Choroid plexus epithelial cell (primary cell): ENCODE data around the gene NPL.

Experiments
- DNase-seq: peaks from one replicate; pipeline ENCODE4 v3.0.0-alpha.2; 2010; ENCODE audit warnings: low read depth
- H3K4me3 ChIP-seq: 2 replicates; pipeline ENCODE4 v1.5.1; 2011; ENCODE audit warnings: low read depth, mild to moderate bottlenecking, control low read depth, low read length, moderate library complexity
- TF ChIP-seq, protein P1 (sequence below): conservative IDR thresholded peaks from 2 replicates; pipeline ENCODE4 v1.5.1; 2011; ENCODE audit warnings: low read depth, mild to moderate bottlenecking, control low read depth, inconsistent platforms, low read length, moderate library complexity

The NPL gene

DNA sequence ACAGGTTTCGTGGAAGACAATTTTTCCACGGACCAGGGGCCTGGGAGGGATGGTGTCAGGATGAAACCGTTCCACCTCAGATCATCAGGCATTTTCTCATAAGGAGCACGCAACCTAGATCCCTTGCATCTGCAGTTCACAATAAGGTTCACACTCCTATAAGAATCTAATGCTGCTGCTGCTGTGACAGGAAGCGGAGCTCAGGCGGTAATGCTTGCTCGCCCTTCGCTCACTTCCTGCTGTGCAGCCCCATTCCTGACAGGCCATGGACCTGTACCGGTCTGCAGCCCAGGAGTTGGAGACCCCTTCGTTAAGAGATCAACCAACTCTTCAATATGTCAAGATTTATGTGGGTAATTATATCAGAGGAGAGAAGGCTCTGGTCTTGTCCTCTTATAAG lies 46.2 kb downstream of the NPL start:
- TF ChIP-seq, protein P1, sequence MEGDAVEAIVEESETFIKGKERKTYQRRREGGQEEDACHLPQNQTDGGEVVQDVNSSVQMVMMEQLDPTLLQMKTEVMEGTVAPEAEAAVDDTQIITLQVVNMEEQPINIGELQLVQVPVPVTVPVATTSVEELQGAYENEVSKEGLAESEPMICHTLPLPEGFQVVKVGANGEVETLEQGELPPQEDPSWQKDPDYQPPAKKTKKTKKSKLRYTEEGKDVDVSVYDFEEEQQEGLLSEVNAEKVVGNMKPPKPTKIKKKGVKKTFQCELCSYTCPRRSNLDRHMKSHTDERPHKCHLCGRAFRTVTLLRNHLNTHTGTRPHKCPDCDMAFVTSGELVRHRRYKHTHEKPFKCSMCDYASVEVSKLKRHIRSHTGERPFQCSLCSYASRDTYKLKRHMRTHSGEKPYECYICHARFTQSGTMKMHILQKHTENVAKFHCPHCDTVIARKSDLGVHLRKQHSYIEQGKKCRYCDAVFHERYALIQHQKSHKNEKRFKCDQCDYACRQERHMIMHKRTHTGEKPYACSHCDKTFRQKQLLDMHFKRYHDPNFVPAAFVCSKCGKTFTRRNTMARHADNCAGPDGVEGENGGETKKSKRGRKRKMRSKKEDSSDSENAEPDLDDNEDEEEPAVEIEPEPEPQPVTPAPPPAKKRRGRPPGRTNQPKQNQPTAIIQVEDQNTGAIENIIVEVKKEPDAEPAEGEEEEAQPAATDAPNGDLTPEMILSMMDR = no peak
- no peak overlapping the region for H3K4me3 ChIP-seq

DNA sequence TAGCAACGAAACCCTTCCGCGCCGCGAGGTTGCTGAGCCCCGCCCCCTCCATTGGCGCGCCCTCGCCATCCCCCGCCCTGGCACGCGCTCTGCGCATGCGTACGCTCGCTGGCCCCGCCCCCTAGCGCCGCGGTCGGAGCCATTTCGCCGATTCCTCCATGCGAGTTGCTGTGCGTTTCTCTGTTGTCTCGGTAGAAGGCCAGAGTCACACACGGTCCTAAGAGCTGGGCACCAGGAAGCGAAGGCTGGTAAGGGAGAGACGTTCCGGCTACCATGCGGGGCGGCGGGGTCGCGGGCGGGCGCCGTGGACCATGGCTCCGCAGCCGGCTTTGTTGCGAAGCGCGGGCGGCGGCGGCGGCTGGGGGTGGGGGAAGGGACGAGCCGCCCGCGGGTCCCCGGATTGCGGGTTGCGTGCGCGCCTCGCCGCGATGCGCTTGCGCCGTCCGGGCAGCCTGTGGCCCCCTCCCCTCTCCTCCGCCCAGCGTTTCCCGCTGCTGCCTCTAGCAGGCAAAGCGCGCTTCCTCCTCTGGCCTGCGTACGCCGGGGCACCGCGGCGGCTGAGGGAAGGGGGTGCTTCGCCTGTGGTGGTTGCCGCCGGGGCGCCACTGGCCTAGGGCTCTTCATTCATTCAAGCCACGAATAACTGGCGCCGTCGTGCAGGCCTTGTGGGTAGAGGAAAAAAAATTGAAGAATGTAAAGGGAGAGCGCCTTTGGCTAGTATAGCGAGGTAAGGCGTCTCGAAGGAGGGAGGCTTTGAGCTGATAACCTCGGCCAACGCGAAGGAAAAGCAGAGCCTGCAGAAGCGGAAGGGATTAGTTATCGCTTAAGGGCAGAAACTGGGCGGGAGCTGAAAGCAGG lies 49.9 kb downstream of the NPL start, which contains the start of gene DHX9:
TSS of gene DHX9 (plus strand) at position 139 of the 858 bp plus-strand sequence. CDS start 3,220 bp downstream, outside the sequence.
- peak; percentile 91 for DNase-seq

More for the DNA sequence above, 46.2 kb downstream of the NPL start:
- no peak for DNase-seq

DNA sequence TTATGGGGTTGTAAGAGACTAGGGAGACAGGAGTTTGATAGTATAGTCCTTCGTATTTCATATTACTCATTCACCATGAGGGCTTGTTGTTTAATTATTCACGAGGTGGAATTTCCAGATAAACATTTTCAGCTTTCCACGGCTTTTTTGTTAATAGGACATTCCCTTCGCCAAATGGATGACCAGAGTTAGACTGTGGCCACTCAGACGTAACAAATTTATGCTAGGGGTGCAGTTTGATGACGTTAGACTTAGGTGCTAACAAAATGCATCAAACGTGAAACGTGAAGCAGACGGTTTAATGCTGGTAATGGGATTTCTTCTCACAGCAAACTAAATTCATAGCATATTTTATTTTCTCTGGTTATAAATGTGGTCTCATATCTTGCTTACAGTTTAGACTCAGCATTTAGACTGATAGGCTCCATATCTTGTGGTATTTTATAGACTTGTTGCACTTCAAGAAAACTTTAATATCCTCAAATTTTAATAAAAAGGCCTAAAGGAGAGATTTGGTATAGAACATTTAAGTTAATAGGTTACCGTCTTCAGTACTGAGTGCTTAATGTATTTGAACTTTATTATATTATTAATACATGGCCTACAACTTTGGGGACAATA lies 51.9 kb downstream of the NPL start:
- peak overlapping the region; percentile 94 for H3K4me3 ChIP-seq
- peak; percentile 27 for DNase-seq
- TF ChIP-seq, protein P1 = no peak

More for the DNA sequence above, 49.9 kb downstream of the NPL start, which contains the start of gene DHX9:
- peak within 1 kb of the TSS; percentile 94 for H3K4me3 ChIP-seq
- TF ChIP-seq, protein P1 = peak; percentile 27

DNA sequence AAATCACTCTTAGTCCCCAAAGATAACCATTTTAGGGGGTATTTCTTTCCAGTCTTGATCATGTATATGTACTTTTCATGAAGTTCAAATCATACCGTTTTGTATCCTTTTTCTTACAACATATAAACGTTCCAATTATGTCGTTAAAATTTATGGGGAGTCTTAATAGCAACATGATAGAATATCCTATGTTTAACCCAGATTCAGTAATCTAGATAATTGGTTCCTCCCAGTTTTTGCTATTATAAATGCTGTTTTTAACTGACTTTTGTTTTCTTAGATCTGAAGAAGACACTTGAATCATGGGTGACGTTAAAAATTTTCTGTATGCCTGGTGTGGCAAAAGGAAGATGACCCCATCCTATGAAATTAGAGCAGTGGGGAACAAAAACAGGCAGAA lies 52.7 kb downstream of the NPL start:
- TF ChIP-seq, protein P1 = no peak
- H3K4me3 ChIP-seq = no peak overlapping the region

DNA sequence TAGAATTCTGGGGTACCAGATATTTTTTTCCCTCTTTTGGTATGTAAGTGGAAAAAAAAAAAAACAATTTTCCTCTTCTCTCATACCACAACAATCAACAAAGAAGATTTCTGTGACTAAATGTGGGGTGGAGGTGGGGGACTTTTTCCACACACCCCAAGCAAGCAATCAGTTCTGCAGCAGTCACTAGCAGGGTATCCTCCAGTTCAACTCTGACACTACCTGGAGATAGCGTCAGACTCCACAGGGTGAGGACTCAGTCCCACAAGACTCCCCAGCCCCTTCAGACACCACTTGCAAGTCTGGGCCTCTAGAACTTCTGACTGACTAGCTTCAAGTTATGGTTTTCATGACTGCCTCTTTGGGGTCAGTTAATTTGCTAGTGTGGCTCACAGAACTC lies 55.8 kb downstream of the NPL start:
- TF ChIP-seq, protein P1 = no peak
- DNase-seq = no peak
- H3K4me3 ChIP-seq = no peak overlapping the region

More for the DNA sequence above, 52.7 kb downstream of the NPL start:
- DNase-seq = no peak

DNA sequence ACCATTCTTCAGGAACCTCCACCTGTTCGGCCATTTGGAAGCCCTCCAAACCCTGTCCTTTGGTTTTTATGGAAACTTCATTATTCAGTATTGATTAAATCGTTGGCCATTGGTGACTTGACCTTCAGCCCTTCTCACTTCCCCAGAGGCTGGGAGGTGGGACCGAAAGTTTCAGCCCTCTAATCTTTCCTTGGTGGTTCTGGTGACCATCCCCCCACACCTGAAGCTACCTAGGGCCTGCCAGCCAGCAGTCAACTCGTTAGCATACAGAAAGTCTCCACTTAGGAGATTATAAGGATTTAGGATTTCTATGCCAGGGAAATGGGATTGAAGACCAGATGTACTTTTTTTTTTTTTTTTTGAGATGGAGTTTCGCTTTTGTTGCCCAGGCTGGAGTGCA lies 56.3 kb downstream of the NPL start:
- H3K4me3 ChIP-seq = no peak overlapping the region
- TF ChIP-seq, protein P1 = no peak
- no peak for DNase-seq
